Muscle of back (tissue), 10 donors: ENCODE data around the gene CBLL2. TPM values are rescaled to one million over a fixed set of nuclear protein-coding genes. Genes with fewer than 3 reads are reported as not detected.

Experiments used
- polyA plus RNA-seq, 10 donors: library from polyadenylated mRNA; unstranded; fragments of 120-200 nt; gene quantifications; one replicate each; pipeline ENCODE4 v1.2.1, GENCODE V29; 2013; ENCODE audit not compliant: insufficient read length in 10 of 10

CBLL2 gene
- polyA plus RNA-seq, 10 donors: not detected

Other genes starting within 250 kb of the CBLL2 start
- 1 to 10 TPM in 4 of 10 donors, under 1 TPM in 6; 0.56 to 3.9 (median 0.97) TPM for gene PHEX, start 240.6 kb upstream of the CBLL2 start, polyA plus RNA-seq